GM18502 (cell line): Measurements from ENCODE around the gene ATXN3L.

ENCODE experiments used
- ATAC-seq: cut with Tn5 transposase; IDR thresholded peaks from one replicate; pipeline ENCODE4 v1.9.1; 2021; ENCODE audit warnings: mild to moderate bottlenecking; ENCODE audit not compliant: unreplicated experiment, poor library complexity

The ATXN3L gene

GRCh38 chrX:13319953-13320352 lies at the start of gene ATXN3L:
Gene ATXN3L, minus strand, starts transcription at chrX:13320053. Its CDS starts 119 bp downstream, at chrX:13319934.
- ATAC-seq, result no peak

GRCh38 chrX:13369256-13370030 lies 49.6 kb upstream of the ATXN3L start:
- ATAC-seq, result no peak

DNA sequence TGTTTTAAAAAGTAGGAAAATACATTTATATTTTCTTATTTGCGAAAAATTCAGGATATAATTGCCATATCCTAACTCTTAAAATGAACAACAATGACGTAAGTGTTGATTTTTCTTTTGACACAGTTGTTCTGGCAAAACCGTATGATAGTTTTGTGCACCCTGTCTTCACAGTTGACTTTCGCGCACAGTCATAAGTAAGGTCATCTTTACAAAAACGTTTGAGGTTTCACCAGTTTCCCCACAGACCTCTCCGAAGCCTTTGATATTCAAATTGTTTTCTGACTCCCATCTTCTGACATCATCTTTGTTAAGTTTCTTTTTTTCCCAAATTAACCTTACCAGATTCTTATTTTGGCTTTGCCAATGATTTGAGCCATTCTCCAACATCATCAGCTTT lies 48.1 kb upstream of the ATXN3L start:
- no peak for ATAC-seq

- no peak for ATAC-seq
Observed at GRCh38 chrX:13366698-13367097, 46.8 kb upstream of the ATXN3L start.

DNA sequence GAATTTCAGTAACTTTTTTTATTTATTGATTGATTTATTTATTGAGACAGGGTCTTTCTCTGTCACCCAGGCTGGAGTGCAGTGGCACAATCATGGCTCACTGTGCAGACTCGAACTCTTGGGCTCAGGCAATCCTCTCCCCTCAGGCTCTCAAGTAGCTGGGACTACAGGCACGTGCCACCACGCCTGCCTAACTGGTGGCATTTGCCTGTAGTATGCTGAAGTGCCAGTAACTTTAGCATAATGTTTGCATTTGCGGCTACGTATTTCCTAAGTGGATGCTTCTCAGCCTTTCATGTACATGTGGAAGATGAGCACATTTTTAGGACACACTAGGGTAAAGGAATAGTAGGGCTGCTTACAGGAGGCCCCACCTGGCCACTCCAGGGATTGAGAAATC lies 45.3 kb upstream of the ATXN3L start:
- no peak for ATAC-seq

DNA sequence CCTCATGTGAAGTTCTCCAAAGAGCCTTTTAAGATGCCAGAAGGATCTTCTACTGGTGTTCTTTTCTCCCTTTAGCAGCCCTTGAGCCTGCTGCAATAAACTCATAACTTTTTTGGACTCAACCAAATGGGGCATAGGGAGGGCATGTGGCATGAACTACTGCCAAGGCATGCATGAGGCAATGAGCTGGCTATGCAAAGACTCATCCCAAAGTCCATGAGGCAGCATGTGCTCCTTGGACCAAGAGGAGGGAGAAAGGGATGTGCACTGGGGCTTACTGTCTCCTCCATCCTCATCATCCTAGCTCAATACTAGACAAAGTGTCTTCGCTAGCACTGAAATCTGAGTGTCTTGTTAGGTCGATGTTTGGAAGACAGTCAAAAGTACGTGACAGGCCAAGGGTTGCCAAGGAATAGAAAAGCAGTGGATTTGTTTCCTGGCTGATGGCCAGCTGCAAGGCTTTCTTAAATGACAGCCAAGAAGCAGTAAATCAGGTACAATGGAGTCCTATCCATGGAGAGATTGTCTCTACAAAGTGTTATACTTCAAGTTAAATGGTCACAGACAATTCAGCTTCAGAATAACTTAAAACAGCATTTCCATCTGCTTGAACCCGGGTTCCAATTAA lies 44.5 kb upstream of the ATXN3L start:
- ATAC-seq, result no peak

DNA sequence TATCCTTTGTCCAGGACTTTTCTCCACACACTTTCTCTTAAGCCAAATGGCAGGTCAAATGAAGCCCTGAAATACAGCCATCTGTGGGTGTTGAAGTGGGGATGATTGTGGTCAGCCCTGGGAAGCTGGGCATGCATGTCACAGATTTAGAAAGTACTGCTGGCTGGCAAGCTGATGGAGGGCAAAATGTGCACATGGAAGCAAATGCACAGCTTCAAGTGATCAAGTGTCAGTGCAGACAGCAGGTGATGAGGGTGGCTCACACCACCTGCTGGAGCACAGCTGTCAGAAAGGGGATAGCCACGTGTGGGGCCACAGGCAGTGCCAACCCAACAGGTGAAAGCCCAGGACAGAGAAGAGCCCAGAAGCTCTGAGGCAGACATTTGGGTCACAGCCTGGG lies 40.3 kb upstream of the ATXN3L start:
- no peak for ATAC-seq

DNA sequence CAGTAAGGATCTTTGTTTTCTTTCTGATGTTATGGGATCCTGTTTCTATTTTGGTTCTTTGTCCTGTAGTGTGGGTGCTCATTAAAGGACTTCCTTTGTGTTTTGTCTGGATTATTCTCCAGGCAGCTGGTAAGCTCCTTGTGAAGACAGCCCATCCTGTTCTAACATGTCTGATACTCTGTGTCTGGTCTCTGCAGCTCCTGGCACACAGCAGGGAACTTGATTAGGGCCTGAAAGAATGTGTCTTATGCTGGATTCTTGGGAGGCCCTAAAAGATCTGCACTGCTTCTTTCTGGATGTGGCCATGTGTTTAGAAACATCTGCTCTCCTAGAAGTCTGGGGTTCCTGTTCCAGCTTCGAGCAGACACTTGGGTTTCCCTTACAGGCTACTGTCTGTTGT lies 38.1 kb upstream of the ATXN3L start:
- ATAC-seq, result no peak

DNA sequence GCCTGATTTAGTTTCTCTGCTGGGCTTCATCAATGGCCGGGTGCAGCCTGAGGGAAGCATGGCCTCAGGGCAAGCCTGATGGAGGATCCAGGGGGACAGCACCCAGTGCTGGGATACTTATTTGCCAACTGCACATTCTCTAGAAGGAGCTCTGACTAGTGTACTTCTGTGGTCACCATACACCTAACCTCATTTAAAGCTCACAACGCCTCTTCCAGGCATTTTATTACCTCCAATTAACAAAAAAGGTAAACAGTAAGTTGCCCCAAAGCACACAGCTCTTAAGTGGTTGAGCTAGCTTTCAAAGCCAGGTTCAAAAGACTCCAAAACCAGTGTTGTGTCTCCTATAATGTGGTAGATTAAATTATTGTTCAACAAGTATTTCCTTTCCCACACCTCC lies 26.8 kb upstream of the ATXN3L start:
- ATAC-seq, result no peak

DNA sequence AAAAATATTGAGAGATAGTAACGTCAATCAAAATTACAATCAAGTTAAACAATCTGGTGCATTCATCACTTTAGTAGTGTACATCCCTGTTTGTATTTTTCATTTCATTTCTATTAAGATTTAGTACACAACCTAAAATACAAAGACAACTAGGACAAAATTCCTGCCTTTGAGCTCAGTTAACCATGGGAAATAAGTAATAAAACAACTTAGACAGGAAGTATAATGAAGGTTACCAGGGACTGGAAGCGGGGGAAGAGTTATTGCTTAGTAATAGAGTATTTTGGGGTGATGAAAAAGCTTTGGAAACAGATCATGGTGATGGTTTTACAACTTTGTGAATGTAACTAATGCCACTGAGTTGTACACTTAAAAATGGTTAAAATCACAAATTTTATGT lies 25.6 kb upstream of the ATXN3L start:
- no peak for ATAC-seq

- ATAC-seq, result no peak
Observed at GRCh38 chrX:13345037-13345436, 25.2 kb upstream of the ATXN3L start.

- no peak for ATAC-seq
Observed at GRCh38 chrX:13341491-13342101, 21.7 kb upstream of the ATXN3L start.

GRCh38 chrX:13340182-13340791 lies 20.4 kb upstream of the ATXN3L start:
- no peak for ATAC-seq

DNA sequence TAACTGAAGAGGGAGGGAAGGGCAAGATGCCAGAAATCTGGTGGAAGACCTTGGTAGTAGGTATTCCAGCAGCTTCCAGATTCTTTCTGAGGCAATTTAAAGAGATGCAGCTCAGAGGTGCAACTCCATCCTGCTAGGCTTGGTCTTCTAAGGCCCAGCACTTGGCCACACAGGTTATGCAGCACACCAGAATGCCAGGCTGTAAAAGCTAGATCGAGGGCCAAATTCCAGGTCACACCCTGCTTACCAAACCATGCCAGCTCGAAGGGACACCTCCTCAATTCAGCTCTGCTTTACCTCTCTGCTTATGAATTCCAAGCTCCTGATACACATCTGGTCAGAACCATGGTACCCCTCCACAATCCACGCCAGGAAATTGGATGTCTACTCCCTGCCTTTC lies 19.8 kb upstream of the ATXN3L start:
- ATAC-seq, result no peak

DNA sequence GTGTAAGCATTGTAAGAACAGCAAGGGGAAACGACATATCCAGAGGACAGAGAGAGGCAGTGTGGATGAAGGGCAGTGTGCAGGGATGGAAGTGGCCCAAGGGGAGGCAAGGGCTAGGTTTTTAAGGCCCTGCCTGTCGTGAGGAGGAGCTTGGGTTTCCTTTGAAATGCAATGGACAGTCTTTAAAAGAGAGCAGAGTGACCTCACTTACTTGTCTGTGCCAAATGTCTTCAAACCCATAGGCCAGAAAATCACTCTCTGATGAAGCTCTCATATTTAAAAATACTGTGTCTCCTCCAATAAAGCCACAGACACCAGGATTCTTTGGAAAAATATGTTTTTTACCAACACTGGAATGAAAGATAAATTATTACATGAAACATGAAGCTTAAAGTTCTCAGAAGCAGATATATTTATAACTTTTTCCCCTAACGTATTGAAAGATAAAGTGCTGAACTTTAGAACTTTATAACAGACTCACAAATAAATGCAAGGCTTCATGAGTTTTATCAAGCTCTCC lies 19.2 kb upstream of the ATXN3L start:
- no peak for ATAC-seq

DNA sequence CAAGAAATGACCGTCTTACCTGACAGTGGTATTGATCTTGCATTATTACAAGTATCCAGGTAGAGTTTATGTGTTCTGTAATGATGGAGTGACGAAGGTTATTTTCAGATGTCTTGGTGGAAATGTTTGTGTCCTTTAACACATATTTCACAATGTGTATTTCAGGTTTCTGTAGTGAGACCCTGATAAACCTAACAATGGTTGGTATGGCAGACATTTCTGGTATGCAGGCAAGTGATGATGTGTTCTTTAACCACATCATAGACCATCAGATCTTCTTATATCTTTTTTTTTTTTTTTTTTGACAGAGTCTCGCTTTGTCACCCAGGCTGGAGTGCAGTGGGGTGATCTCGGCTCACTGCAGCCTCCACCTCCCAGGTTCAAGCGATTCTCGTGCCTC lies 14.6 kb upstream of the ATXN3L start:
- no peak for ATAC-seq

DNA sequence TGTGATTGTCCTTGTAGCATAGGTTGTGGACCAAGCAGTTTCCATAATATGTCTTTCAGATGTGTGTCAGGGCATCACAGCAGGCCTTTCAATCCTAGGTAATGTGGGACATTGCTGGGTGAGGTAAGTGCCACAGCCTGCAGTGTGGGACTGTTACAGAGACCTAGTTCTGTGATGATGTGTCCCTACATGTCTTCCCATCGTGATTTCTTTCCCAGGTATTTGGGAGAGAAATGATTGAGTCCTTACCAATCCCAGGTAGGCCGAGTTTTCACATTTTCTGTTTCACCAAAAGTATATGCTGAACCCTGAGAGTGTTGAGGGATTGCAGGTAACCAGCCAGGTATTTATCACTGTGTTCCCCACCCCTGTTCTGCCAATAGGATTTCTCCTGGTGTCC lies 10.6 kb upstream of the ATXN3L start:
- no peak for ATAC-seq

- ATAC-seq, result no peak
Observed at GRCh38 chrX:13327666-13328065, 7.8 kb upstream of the ATXN3L start.

- ATAC-seq, result no peak
Observed at GRCh38 chrX:13323241-13323640, 3.4 kb upstream of the ATXN3L start.

GRCh38 chrX:13317366-13317765 lies 2.5 kb downstream of the ATXN3L start:
- no peak for ATAC-seq

GRCh38 chrX:13311560-13311959 lies 8.3 kb downstream of the ATXN3L start:
- no peak for ATAC-seq
